ENCODE data around the gene ALS2CL.

Gene ALS2CL

DNA sequence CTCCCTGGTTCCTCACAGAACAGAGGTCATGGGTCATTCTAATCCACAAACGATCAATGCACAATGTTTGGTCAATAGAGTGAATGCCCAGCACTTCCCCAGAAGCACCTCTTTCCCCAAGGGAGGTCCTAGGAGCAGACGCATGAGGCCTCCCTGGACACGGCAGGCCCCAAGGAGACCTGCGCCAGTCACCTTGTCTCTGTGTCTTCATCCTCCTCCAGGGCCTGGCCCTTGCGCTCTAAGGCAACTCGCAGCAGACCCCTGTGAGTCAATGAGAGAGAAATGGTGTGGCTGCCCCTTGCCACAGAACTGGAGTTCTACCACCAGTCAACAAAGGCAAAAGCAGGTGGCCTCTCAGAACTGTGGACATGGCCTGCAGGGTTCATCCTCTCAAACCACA lies 18.1 kb downstream of the ALS2CL start:
- DNase-seq, result no peak

DNA sequence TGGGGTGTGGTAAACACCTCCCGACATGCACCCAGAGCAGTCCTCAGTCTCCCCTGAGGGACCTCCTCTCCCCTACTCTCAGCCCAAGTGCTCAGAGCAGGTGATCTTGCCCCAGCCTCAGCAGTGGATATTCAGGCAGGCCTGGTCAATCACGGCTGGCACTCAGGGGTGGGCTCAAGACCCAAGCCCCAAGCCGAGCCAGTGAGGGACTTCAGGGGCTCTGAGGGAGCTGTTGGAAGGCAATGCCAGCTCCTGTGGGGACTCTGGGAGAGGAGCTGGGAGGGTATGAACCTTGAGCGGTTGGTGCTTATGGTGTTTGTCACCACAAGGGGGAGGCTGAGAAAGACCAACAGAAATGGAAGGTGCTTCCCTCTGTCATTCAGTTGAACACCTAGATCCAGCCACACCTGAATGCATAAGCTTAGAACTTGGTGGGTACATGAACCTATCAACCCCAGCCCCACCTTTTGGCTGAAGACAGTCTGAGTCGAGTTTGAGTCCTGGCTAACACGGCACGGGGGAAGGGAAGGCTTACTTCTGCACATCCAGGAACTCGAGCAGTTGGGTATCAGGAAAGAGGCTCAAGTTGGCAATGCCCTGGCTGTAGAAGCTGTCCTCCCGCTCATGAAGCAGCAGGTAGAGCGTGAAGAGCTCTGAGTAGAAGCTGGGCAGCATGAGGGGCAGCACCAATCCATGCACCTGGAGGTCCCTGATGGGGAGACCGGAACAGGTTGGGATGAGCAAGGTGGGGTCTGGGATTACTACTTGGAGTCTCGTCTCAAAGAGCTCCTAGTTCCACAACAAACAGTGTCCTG lies 19.2 kb downstream of the ALS2CL start:
- DNase-seq, result peak; percentile 7

DNA sequence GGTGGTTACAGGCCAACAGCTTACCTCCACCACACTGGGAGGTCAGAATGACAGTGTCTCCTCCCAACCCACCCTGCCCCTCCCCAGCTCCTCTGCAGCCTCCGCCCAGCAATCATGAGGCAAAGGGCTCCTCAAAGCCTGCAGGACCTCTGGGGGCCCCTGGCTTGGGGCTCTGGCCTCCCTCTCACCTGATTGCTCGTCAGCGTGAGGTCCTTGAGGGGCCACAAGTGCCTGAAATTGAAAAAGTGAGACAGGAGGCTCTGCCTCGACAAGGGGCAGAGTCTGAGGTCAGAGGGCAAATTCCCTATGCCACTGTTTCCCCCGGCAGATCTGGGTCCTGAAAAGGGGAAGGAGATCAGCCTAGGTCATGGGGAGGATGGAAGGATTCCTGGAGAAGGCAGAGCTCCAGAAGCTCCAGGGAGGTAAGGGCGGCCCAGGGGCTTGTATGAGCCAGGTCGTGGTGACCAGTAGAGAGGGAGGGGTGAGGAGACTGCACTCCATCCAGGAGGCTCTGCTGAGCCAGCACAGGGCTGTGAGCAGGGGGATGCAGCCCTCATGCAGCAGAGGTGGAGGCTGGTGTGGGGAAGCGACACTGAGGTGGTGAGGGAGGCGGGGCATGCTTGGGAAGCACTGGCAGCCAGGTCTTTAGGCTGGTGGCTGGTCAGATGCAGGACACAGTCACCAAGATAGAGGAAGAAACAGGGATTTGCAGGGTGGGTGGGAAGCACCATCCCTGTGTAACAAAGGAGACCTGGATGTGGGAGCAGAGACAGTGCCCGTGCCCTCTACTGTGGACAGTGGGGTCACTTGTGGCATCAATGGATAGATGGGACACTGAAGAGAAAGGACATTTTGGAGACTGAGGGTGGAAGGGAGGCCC lies 20.1 kb downstream of the ALS2CL start:
- no peak for DNase-seq

DNA sequence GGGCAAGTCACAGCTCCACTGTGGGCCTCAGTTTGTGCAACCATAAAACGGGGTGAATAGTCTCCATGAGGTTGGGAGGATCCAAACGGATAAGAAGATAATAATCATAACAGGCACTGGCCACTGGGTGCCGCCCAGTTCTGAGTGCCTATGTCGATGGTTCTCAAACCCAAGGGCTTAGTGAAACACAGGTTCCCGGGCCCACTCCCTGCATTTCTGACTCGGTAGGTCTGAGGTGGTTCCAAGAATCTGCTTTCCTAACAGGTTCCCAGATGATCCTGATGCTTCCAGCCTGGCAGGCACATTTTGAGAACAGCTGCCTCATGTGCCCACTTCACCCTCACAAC lies 21.2 kb downstream of the ALS2CL start:
- no peak for DNase-seq

DNA sequence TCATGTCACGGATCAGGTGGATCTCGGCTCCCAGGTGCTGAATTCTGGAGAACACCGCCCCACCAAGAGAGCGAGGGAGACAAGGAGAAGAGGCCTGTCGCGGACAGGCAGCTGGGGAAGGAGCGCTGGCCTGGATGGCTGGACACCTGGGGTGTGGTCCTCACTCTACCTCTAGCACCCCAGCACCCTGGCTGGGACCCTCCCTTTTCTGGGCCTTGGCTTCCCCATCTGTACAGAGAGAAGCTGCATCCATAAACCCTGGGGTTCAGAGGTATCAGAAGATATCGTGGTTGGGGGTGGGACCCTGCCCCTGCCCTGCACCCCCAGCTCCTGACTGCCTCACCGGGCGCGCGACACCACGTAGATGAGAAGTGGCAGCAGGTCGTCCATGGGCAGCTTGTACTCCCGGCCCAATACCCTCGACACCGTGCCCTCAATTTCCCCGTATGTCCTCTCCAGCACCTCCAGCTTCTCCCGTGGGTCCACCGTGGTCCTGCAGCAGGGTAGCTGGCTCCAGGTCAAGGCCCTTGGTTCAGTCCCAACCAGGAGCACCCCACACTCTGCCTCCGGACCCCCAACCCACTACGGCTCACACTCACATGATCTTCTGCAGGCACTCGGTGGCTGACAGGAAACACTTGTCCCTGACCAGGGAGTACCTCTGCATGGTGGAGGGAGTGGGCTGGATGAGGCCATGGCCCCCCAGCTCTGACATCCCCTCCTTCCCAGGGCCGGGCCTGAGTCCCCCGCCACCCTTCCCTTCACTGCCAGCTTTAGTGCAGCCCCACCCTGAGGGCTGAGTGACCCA lies 21.7 kb downstream of the ALS2CL start:
- DNase-seq, result no peak

DNA sequence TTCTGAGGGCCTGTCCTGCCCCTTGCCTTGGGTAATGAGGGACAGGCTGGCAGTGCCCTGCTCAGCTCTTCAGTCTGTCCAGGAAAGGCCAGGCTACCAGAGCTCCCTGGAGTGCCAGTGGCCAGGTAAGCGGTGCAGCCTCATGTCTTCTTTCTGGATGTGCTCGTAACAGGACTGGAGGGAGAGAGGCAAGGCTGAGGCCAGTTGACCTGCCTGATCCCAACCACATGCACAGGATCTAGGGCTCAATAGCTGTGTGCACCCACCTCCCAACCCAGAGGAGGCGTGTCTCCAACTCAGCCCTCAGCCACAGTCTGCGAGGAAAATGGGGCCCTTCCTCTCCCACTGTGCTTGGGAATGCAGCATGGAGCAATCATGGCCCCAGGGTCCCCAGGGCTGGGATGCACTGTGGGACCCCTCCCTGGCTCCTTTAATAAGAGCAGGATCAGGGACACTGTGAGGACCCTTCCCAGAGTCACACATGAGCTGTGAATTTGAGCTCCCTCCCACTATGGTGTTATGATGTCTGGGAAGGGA lies 22.5 kb downstream of the ALS2CL start:
- DNase-seq, result no peak

DNA sequence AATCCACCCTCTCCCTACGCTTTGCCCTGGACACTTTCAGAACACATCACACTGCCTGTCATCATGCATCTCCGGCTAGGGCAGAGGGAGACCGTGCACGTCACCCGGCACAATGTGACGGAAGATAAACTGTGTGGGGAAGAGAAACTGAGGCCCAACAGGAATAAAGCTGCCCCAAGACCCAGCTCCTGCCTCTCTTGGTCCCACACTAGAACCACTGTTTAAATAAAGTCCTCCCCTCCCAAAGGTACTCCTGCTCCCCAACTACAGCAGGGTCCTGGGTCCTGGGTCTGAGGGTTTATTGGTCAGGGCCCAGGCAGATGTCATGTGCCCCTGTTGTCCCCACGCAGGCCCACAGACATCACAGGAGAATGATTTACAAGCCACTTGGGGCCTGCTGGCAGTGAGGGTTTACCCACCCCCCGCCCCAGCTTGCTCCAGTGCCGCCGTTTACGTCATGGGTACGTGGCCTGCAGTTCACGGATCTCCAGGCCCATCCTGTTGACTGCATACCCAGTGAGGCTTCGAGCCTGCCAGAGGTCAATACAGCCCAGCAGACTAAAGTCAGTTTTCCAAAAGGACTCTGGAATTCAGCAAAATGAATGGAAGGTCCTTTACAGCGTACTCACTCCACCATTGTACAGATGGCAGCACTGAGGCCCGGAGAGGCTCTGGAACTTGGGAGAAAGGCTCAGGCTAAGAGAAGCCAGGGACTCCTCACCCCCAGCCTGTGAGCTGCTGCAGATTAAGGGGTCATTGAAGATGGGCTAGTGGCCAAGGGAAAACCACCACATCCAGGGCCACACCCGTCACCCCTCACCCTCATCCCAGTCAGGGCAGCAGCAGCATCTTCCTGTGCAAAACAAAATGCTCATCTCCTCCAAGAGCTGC lies 23.2 kb downstream of the ALS2CL start:
- no peak for DNase-seq

DNA sequence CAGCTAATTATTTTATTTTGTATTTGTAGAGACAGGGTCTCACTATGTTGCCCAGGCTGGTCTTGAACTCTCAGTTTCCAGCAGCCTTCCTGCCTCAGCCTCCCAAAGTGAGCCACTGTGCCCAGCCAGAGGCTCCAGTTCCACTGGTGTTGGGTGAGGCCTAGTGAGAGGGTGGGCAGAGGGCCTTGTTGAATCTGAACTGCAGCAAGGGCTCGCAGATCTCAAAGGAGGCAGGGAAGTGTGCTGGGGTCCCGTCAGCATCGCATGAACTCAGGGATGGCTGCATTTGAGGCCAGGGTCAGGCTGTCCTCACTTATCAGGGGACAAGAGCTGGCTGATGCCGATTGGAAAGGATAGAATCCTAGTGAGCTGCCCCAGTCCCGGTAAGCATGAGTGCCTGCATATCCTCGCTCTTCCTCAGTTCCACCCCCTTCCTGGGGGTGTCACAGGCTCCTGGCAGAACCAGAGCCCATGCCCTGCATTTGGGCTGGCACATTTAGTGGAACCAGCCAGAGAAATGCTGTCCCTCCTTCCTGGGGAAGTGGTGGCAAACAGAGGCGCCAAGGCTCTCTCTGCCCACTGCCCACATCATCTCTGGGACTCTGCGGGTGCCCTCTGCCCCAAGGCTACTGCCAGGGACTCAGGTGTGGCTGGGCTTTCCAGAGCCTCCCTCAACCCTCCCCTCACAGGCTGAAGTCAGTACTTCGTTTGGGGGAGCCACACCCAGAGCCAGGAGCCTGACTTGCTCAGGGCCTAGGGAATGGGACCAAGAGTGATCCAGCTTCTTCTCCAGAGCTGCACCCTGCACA lies 24.1 kb downstream of the ALS2CL start:
- no peak for DNase-seq

DNA sequence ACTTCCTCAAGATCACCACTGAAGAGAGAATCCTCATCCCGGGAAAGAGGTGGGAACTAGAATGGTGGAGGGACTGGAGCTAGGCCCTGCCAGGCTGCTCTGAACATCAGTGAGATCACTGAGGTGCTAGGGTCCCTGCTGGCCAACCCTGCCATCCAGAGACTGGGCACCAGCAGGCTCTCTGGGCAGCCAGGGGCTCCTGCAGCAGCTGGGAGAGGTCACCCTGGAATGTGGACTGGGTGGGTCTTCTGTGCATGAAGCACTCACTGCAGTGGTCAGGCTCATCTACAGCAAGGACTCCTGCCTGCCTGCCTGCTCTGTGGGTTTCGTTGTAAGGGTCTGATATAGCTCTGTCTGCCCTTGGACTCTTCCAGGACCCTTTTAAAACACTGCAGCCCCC lies 24.9 kb downstream of the ALS2CL start:
- no peak for DNase-seq

DNA sequence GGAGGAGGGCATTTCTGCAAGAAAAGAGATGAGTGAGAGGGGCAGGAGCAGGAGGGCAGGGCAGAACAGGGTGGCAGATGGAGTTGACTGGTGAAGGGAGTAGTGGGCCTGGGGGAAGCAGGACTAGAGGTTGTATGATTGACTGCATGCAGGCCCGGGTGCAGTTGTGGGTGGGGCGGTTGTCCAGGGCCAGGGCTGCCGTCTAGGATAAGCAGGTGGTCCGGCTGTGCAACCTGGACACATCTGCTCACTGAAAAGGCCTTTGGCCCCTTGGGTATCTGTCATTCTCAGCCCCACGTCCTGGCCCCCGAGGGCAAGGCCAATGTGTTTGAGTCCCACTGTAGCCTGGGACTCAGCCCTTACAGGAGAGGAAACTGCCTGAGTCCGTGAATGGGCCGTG lies 25.4 kb downstream of the ALS2CL start:
- no peak for DNase-seq

DNA sequence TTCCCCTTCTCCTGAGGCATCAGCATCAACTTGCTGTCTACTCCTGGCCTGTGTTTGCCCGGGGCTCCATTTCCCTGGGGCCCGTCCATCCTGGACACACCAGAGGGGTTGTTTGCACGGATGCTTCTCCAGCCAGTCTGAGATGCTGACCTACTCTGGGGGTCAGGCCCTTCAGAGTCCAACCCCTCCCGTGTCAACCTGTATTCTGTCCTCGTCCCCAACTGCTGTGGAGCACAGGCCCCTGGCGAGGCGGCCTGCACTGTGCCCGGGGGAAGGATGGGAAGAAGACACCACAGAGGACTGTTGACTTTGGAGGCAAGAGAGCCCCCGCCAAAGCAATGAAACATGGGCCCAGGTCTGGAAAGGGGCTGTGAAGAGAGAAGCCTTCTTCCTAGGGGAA lies 25.8 kb downstream of the ALS2CL start:
- no peak for DNase-seq

DNA sequence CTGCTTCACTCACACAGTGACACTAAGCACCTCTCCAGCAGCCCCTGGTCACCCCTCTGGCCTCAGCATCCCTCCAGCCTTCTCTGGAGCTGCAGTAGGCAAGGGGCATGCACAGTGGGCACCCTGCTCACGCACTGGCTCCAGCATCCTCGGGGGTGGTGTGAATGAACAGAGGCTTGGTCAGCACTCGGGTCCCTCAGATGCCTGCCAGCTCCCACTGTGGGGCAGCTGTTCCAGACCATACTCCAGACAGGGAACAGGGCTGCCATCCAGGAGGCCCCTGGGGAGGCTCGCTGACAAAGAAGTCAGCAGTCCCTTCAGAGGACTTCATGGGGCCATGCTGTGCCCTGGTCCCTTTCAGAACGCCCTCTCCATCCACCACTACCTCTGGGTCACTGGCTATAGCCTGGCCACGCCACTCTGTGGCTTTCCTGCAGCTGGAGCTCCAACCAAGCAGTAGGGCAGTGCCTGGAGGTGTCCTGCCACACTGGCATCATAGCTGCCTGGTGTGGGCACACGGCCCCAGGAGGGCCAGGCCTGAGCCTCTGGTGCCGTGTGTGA lies 26.3 kb downstream of the ALS2CL start:
- no peak for DNase-seq

DNA sequence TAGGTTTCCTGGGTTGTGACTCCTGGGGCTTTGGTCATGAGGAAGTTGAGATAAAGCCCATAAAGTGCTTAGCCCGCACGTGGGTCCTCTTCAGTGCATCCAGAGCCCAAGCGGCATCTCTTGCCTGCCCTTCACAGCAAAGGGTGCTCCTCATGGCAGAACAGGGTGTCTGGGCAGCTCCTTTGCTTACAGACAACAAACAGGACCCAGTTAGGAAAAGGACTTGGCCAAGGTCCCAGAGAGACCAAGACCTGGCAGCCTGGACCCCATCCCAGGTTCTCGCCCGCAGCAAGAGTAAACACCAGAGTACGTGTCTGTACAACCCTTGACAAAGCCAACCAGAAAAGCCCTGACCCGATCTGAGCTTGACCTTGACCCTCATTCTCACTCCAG lies 27.0 kb downstream of the ALS2CL start:
- DNase-seq, result no peak

DNA sequence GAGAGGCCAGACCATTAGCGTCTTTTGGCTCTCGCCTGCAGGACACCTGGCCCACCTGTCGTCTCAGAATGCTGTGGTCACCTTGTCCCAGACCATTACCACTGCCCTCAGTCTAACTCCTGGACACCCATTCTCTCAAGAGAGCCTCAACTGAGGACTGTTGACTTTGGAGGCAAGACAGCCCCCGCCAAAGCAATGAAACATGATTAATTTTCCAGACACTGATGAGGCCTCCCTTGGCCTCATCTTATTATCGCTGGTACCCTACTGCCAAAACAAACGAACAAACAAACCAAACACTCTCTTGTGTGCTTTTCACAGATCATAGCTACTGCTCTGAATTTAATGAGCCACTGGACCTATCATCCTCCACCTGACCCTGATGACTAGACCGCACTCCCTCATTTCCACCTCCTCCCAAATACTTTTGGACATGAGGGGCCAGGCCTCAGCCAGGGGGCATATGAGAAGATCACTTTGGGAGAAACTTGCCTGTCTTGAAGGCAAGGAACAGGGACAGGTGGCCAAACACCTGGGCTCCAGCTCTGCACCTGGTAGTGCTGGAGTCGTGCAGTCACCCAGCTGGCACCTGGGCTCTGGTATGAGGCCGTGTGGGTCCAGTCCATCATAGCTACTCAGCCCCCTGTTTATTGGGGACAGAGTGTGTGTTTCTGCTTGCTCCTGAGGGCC lies 27.6 kb downstream of the ALS2CL start:
- DNase-seq, result no peak

DNA sequence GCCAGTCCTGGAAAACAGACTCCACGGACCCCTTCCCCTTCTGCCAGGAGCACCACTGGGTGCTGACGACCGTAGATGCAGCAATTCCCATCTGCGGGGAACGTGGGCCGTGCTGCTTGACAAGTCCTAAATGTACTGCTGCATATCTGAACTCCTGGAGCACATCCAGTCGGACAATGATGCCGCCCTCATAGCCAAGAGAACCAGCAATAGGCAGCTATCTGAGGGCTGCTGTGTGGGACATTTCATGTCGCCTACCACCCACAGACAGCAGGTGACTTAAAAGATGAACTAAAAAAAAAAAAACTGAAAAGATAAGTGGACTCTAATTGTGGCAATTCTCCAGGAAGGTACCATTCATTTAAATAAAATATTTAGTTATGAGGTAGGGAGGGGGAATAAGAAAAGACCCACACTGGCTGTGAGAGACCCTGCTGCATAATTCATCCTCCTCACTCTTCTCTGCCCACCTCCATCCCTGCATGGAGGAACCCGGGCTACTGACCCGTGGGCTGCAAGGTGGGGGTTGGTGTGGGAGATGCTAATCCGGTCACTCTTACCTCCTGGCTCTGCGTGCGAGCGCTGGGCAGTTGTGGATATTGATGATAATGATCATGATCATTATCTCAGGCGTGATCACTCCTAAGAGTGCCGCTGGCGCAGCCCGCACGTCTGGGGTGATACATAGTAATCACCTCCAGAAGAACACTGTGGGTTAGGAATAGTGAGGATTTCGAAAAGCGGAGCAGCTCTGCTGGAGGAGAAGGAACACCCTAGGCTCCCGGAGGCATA lies 28.3 kb downstream of the ALS2CL start:
- DNase-seq, result no peak

DNA sequence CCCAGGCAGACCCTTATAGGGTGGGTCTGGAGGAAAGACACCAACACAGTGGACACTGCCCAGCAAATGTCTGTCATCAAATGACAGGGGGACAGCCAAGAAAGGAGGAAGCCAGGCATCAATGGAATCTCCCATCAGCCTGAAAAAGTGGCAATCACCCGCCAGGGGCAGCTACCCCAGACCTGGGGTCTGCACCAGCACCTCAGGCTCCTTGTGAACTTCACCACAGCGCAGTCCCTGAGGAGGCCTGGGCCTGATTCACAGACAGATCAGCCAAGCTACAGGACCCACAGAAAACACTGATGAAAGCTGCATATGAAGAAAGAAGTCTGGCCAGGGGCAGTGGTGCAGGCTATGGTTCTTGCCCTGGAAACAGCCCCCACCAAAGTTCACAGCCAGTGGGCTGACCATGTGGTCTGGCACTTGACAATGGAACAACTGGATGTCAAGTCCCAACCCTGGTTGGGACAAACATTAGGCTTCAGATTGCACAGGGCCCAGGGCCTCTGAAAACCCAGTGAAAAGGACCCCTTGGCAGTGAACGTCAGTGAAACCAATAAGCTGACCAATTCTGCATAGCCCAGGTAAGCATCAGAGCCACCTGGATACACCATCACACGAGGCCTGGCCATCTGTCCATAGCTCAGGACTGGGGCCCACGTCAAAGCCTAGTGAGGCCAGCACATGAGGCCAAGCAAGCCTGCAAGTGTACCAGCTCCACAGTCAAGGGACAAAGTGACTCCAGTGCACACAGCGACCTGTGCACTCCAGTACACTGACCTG lies 29.1 kb downstream of the ALS2CL start:
- no peak for DNase-seq

DNA sequence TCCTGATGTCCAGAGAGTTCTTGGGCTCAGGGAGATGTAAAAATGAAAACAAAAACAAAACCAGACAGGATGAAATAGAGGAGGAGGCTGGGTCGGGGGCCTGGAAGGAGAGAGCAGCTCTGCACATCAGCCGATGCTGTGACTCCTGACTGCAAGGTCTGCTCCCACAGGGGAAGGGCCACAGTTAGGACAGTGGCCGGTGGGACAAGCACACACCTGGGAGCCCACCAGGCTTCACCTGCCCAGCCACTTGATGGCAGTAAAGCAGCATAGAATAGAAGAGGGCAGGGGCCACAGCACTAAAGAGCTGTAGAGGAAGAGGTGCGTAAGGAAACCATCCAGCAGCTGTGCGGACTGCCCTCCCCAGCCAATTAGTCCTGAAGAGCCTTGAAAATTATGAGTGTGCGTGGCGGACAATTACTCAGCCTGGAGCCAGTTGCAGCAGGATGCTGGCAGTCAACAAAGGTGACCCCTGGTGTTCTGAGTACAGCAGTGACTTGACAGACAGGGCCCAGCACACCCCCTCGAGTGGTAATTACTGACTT lies 29.8 kb downstream of the ALS2CL start:
- DNase-seq, result no peak
